Cardiac ventricle fibroblast (primary cell): Measurements from ENCODE around the gene L3MBTL2. TPM values are rescaled to one million over a fixed set of nuclear protein-coding genes. Genes with fewer than 3 reads are reported as not detected.

Source experiments
- total RNA-seq: library from RNA; depleted of rRNA; stranded (reverse); fragments of >200 nt; gene quantifications from 2 replicates; pipeline ENCODE4 v1.2.3, GENCODE V29; 2015

The L3MBTL2 gene
- 13.0 and 13.3 TPM in 2 replicates for total RNA-seq

GRCh38 chr22:41204992-41205900, at the start of gene L3MBTL2:
Gene L3MBTL2 (plus strand): TSS chr22:41205312. CDS start chr22:41205363, 51 bp downstream.

GRCh38 chr22:41240377-41241132, 35.4 kb downstream of the L3MBTL2 start, which contains the start of gene CHADL:
Gene CHADL (minus strand): TSS chr22:41240931. CDS start chr22:41240881, 50 bp downstream.

Other genes with a start within 250 kb of the L3MBTL2 start
- gene EP300, start 112.7 kb upstream of the L3MBTL2 start, total RNA-seq: 32.7 and 36.6 TPM in 2 replicates
- 0.12 and 0.83 TPM in 2 replicates for gene CHADL, start 35.6 kb downstream of the L3MBTL2 start, total RNA-seq
- 23.7 and 26.9 TPM in 2 replicates for gene RANGAP1, start 80.9 kb downstream of the L3MBTL2 start, total RNA-seq
- gene ZC3H7B, start 96.2 kb downstream of the L3MBTL2 start, total RNA-seq: 34.7 and 37.6 TPM in 2 replicates
- gene TEF, start 176.6 kb downstream of the L3MBTL2 start, total RNA-seq: 9.9 and 10.3 TPM in 2 replicates
- 38.7 and 42.7 TPM in 2 replicates for gene TOB2, start 241.5 kb downstream of the L3MBTL2 start, total RNA-seq